Fibroblast of lung (primary cell): ENCODE measurements around the gene EFNA2. TPM values are rescaled to one million over a fixed set of nuclear protein-coding genes. Genes with fewer than 3 reads are reported as not detected.

ENCODE experiments used
- DNase-seq, 2 donors: peaks; one replicate each; pipeline versions ENCODE4 v3.0.0 to v3.0.0-alpha.2; 2010; ENCODE audit warnings: low read depth in 2 of 2
- H2AFZ ChIP-seq: 2 replicates; pipeline ENCODE4 v1.5.1; 2012; ENCODE audit warnings: low read length, control low read depth, inconsistent platforms
- H3K27ac ChIP-seq: 2 replicates; pipeline ENCODE4 v1.5.1; 2011; ENCODE audit warnings: low read length, control low read depth; ENCODE audit not compliant: insufficient read depth
- H3K27me3 ChIP-seq: 2 replicates; pipeline ENCODE4 v1.5.1; 2011; ENCODE audit warnings: mild to moderate bottlenecking, low read length; ENCODE audit not compliant: control insufficient read depth, insufficient read depth
- H3K36me3 ChIP-seq: 2 replicates; pipeline ENCODE4 v1.5.1; 2011; ENCODE audit warnings: low read length; ENCODE audit not compliant: control insufficient read depth, insufficient read depth
- H3K4me1 ChIP-seq: 2 replicates; pipeline ENCODE4 v1.5.1; 2011; ENCODE audit warnings: low read length; ENCODE audit not compliant: control insufficient read depth, insufficient read depth; ENCODE audit errors: extremely low read depth
- H3K4me2 ChIP-seq: 2 replicates; pipeline ENCODE4 v1.5.1; 2011; ENCODE audit warnings: low read length, control low read depth; ENCODE audit not compliant: insufficient read depth; ENCODE audit errors: extremely low read depth
- H3K4me3 ChIP-seq, 4 experiments: fragments of 200-600 bp in 1 of 4; sonication (generic) in 1 of 4; replicated peaks in 1 of 4; 2 replicates each; pipeline ENCODE4 v1.5.1; 2011 to 2016; ENCODE audit warnings: low read length in 4 of 4, low read depth in 3 of 4, mild to moderate bottlenecking in 3 of 4, control low read depth in 2 of 4, inconsistent platforms in 1 of 4, mixed read lengths in 1 of 4; ENCODE audit not compliant: insufficient read depth in 1 of 4; ENCODE audit errors: control extremely low read depth in 1 of 4
- H3K79me2 ChIP-seq: 2 replicates; pipeline ENCODE4 v1.5.1; 2012; ENCODE audit warnings: mild to moderate bottlenecking, low read length, inconsistent platforms; ENCODE audit not compliant: control insufficient read depth, insufficient read depth
- H3K9ac ChIP-seq: 2 replicates; pipeline ENCODE4 v1.5.1; 2011; ENCODE audit warnings: mild to moderate bottlenecking, low read length, control low read depth; ENCODE audit not compliant: insufficient read depth
- H3K9me3 ChIP-seq: 2 replicates; pipeline ENCODE4 v1.5.1; 2012; ENCODE audit warnings: low read depth, low read length; ENCODE audit not compliant: control insufficient read depth, insufficient read depth
- H4K20me1 ChIP-seq: 2 replicates; pipeline ENCODE4 v1.5.1; 2011; ENCODE audit warnings: low read length; ENCODE audit not compliant: control insufficient read depth, insufficient read depth; ENCODE audit errors: extremely low read depth
- CTCF ChIP-seq, 2 donors: IDR thresholded peaks in 1 of 2; conservative IDR thresholded peaks in 1 of 2; 1 replicate in 1 of 2; 2 replicates in 1 of 2; pipeline ENCODE4 v1.5.1; 2011 to 2012; ENCODE audit warnings: low read length in 2 of 2, control low read depth in 1 of 2, inconsistent platforms in 1 of 2, low read depth in 1 of 2, mild to moderate bottlenecking in 1 of 2
- EZH2 ChIP-seq: IDR thresholded peaks from 2 replicates; pipeline ENCODE4 v1.5.1; 2012; ENCODE audit warnings: low read length, control low read depth, mild to moderate bottlenecking; ENCODE audit errors: missing control alignments
- polyA plus RNA-seq, 2 donors: library from polyadenylated mRNA; depleted of rRNA in 1 of 2; stranded (reverse) in 1 of 2; unstranded in 1 of 2; fragments of >200 nt; gene quantifications; 2 replicates each; pipeline ENCODE4 v1.2.1, GENCODE V29; 2011 to 2012; ENCODE audit warnings: missing spikeins in 1 of 2
- total RNA-seq: library from RNA; depleted of rRNA; stranded (reverse); fragments of >200 nt; gene quantifications from 2 replicates; pipeline ENCODE4 v1.2.1, GENCODE V29; 2014

EFNA2 gene
- total and polyA plus RNA-seq, 2 donors (not counting 1 experiment from before 2014, with no cell fraction given), result 0.17 TPM; not detected in 1

- Histone ChIP-seq H3K4me2 (no peak overlapping the region), H2AFZ (no peak overlapping the region), H3K9me3 (no peaks in the 10 kb centered on the region), H3K79me2 (no peaks in the 10 kb centered on the region), H4K20me1 (no peaks in the 10 kb centered on the region), H3K4me3 (no peak overlapping the region), H3K27ac (no peak overlapping the region), H3K36me3 (peaks cover 12% of the 10 kb centered on the region), H3K9ac (no peak overlapping the region), H3K4me1 (no peaks in the 10 kb centered on the region), H3K27me3 (peaks cover 31% of the 10 kb centered on the region)
- no peak for DNase-seq
- TF ChIP-seq EZH2, result no peak
- TF ChIP-seq CTCF (conservative IDR thresholded peaks at IDR 0.05 in 1 of 2, IDR thresholded peaks at IDR 0.05 in 1 of 2; ENCODE audit: low read depth in 1 of 2, low read length in 2 of 2), result no peak
Observed at GRCh38 chr19:1283207-1283916, 2.3 kb upstream of the EFNA2 start.

DNA sequence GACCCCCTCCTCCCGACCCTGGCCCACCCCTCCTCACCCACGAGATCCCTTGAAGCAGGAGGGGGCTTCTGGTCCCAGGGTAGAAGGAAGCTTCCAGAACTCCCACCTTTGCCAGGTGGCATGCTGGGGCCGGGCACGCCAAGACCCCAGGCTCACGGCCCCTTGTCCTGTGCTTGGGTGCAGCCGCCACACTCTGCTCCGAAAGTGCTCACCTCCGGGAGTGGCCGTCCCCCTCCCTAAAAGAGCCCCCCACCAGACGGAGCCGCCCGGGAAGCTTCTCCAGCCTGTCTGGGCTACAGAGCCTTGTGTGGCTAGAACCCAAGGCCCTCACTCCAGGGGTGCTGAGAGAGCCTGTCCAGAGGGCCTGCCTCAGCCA is 1.8 kb upstream of the EFNA2 start:
- H3K4me1 ChIP-seq, result no peaks in the 10 kb centered on the region
- H3K27ac ChIP-seq, result no peak overlapping the region
- H3K9ac ChIP-seq, result no peak overlapping the region
- no peaks in the 10 kb centered on the region for H3K79me2 ChIP-seq
- peaks cover 10% of the 10 kb centered on the region for H3K36me3 ChIP-seq
- peaks cover 31% of the 10 kb centered on the region for H3K27me3 ChIP-seq
- no peak for DNase-seq
- no peaks in the 10 kb centered on the region for H3K9me3 ChIP-seq
- no peak overlapping the region for H2AFZ ChIP-seq
- TF ChIP-seq EZH2 (no peak), CTCF (conservative IDR thresholded peaks at IDR 0.05 in 1 of 2, IDR thresholded peaks at IDR 0.05 in 1 of 2; ENCODE audit: low read depth in 1 of 2, low read length in 2 of 2) (no peak)
- H3K4me2 ChIP-seq, result no peak overlapping the region
- H4K20me1 ChIP-seq, result no peaks in the 10 kb centered on the region
- no peak overlapping the region for H3K4me3 ChIP-seq

- DNase-seq, result no peak
- Histone ChIP-seq H3K4me1 (no peaks in the 10 kb centered on the region), H3K27ac (no peak overlapping the region), H3K4me3 (no peak overlapping the region), H3K4me2 (no peak overlapping the region), H3K9ac (no peak overlapping the region), H2AFZ (no peak overlapping the region), H3K9me3 (no peaks in the 10 kb centered on the region), H4K20me1 (no peaks in the 10 kb centered on the region), H3K36me3 (peaks cover 5% of the 10 kb centered on the region), H3K79me2 (no peaks in the 10 kb centered on the region), H3K27me3 (peaks cover 31% of the 10 kb centered on the region)
- TF ChIP-seq EZH2 (peak; percentile 91), CTCF (conservative IDR thresholded peaks at IDR 0.05 in 1 of 2, IDR thresholded peaks at IDR 0.05 in 1 of 2; ENCODE audit: low read depth in 1 of 2, low read length in 2 of 2) (no peak)
Observed at GRCh38 chr19:1284293-1284978, 1.2 kb upstream of the EFNA2 start.
